ENCODE data around the gene CD6.
A peak's percentile ranks its signal among the peaks of the same experiment; 100 is the strongest.
"Not testable (repeated sequence)": the region's sequence is repeated elsewhere in the genome, so short reads cannot be mapped to it uniquely, and the experiment has no call there.

The CD6 gene

DNA sequence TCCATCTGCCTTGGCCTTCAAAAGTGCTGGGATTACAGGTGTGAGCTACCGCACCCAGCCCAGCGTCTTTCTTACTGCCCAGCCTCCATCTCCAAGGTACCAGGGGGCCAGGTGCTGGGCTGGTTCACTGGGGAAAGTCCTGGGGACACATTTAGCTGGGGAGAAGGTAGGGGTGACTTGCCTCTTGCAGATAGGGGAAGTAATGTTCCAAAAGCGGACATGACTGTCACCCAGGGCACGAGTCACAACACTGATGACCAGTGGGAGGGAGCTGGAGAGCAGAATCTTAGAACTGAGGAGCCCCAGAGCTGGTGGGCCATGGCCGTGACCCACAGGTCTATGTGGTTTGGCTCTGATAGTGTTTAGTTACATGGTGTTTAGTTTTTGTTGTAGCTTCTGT is 17.1 kb upstream of the CD6 start:
- no peak for DNase-seq

DNA sequence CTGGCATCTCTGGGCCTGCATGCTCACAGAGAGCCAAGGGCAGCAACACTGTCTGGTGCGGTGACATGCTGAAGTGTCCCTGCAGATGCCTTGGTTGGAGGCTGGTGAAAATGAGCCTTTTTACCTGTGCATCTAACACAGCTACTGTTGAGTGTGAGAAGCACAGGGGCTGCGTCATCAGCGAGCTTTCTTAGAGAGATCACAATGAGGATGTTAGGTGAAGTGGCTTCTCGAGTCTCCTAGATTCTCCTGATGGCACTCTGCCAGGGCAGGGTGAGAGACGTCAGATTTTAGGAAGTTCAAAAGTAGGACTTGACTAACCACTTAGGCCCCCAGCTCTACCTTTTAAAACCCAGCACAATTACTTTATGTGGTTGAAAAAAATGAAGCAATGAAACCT is 15.9 kb upstream of the CD6 start:
- peak in 1 of 2 experiments; percentile 13 for DNase-seq

DNA sequence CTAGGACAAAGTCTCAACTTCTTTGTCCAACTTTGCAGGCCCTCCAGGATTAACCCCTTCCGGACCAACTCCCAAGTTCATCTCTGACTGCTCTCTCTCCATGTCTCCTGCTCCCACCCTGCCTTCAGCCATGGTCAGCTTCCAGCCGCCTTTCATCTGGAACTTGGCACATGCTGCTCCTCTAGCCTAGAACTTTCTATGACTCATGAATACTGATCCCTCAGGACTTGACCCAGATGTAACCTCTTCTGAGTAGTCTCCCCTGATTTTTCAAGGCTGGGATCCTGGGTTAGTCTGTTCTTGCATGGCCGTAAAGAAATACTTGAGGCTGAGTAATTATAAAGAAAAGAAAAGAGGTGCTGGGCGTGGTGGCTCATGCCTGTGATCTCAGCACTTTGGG is 14.3 kb upstream of the CD6 start:
- DNase-seq: no peak

DNA sequence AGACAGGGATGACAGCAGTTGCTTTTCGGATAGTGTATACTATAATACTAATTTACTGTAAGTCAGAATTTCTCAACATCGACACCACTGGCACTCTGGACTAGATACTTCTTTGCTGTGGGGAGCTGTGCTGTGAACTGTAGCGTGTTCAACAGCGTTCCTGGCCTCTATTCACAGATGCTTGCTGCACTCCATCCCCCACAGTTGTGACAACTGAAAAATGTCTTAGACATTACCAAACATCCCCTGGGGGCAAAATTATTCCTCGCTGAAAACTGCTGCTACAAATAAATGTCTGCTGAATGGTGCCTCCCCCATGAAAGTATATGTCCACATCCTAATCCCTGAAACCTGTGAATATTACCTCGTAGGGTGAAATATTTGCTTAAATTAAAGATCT is 12.0 kb upstream of the CD6 start:
- DNase-seq: no peak

DNA sequence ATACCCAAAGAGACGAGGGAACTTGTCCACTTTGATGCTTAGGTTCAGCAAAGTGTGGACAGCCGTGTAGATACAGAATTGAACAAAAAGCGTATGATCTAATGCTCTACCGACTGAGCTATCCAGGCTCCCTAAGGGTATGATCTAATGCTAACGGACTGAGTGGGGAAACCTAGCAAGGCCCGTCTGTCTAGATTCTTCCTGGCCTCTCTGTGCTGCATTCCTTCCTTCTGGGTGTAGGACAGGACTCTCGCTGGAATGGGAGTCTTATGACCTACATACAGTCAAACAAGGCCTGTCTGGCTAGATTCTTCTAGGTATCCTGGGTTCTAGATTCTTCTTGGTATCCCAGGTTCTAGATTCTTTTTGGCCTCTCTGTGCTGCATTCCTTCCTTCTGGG is 11.1 kb upstream of the CD6 start:
- no peak for DNase-seq

DNA sequence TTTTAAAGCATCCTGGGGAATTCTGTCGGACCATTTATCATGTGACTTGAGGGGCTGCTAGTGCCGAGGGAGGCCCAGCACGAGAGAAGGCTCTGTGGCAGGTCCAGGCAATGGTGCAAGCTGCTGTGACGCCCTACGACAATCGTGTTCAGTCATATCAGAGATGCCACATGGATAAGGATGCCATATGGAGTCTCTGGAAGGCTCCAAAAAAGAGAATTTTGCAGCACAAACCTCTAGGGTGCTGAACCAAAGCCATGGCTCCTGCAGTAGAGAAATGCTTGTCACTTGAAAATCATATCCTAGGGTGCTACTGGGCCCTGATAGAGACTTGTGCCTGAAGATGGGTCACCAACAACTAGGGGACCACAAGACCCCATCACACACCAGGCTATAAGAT is 6.7 kb upstream of the CD6 start:
- DNase-seq: peak in 1 of 2 experiments; percentile 25

DNA sequence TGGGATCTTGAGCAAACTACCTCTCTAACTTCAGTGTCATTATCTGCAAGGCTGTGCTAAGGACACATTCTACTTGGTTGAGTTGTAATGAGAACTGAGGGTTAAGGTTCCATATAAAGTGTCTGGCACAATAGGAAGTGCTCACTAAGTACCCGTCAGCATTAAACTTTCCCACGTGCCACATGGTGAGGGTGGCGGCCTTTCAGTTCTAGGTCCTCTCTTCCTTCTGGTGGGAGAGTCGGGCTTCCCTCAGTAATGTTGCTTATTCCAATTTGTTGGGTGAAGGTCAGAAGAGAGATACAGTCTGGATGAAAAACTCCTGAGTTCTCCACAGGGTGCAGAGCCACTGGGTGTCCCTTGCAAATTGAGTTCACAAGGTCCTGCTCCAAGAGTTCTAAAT is 4.6 kb upstream of the CD6 start:
- no peak for DNase-seq

DNA sequence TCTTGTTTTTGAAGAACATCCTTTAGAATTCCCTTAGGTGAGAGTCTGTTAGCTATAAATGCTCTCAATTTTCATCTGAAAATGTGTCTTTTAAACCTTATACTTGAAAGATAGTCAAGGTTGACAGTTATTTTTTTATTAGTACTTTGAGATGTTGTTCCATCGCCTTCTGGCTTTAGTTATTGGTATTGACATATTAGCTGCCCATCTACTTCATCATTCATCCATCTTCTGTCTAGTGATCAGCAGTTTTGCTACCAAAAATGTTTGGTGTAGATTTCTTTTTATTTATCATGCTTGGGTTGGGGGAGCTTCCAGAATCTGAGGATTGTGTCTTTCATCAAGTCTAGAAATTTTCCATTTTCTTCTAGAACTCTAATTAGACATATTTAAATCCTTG is 3.3 kb upstream of the CD6 start:
- no peak for DNase-seq

DNA sequence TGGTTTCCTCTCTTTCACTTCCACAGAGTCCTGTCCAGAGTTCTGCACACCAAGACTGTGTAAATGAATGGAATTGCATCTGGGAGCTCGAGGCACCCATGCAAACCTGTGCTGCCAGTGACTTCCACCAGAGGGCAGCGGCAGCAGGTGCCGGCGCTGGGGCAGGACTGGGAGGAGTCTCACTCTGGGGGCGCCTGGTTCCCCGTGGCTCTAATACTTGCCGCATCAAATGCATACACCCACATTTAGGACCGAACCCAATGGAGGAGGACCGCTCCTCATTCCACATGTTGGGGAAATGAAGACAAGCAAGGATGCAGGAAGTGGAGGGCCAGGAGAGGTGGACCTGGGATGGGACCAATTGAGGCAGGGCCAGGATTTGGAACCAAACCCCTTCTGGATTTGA is 1.1 kb upstream of the CD6 start:
- DNase-seq: peak in 1 of 2 experiments; percentile 33

DNA sequence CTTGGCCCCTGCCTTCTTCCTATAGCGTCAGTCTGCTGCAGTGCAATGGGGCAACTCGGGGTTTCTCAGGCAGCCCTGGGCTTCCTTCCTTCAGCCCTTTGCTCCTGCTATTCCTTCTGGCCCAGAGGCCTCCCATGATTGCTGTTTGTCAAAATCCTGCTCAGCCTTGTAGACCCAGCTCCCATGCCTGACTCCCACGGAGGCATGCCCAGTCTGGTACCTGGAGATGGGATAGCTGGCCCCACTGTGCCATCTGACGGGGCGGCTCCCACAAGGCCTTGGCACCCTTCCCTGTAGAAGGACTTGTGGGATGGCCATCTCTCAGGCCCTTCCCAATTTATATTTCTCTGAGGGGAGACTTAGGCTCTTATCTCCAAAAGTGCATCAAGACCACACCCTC is 590 bp upstream of the CD6 start:
- no peak for DNase-seq

DNA sequence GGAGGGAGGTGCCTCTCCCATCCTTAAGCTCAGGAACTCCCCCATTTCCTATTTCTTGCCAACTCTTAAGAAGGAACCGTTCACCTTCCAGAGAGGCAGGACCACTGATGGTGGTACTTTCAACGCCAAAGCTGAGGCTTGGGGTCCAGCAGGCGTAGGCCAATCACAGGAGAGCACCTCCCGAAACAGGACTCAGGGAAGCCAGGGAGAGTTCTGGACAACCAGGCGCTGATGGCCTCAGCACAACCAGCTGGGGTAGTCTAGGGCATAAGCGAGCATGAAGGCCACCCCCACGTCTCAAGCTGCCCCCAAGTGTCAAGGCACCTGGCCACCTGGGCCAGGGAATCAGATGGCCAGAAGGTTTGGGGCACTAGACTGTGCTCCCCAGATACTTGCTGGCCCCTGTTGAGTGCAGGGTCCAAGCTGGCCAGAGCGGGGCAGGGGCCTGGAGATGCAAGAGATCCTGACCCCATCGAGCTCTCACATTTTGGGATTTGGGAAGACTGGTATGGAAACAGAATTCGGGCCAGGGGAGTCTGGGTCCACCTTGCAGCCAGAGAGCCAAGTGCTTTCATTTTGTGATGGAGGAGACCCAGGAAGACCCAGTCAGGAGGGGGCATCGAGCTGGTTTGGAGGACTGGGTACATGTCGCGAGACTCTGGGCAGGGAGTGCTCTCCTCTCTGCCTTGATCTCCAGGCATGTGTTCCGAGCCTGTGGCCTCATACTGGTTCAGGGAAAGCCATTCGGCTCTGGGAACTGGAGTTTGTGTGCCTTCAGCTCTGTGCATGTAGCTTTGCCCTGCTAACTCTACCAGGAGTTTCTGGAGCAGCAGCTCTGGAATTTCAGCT is 926 bp downstream of the CD6 start:
- DNase-seq: no peak

DNA sequence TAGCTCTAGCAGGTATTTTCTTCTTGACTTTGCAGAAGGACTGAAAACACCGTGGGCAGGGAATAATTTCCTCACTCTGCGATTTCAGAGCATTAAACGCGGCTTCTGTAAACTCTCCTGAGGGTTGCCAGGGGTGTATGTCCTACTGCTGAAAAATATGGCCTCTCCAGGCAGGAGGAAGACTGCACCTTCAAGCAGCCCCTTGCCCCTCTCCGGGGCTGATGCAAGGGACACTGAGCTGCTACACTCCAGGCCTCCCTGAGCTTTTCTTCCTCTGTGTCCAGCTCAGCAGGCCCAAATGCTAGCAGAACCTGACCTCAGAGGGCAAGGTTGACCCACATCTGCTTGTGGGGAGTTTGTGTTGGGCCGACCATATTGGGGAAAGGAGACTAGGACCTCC is 2.2 kb downstream of the CD6 start:
- no peak for DNase-seq

DNA sequence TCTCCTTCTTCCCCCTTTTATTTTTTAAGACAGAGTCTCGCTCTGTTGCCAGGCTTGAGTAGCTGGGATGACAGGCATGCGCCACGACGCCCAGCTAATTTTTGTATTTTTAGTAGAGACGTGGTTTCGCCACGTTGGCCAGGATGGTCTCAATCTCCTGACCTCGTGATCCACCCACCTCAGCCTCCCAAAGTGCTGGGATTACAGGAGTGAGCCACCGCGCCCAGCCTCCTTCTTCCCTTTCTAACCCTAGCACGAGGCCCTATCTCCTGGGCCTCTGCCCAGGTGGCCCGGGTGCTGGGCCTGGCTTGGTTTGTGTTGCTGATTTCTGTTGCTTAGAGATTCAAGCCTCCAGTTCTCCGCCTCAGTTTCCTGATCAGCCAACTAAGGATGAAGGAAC is 2.8 kb downstream of the CD6 start:
- DNase-seq: not testable (repeated sequence)

DNA sequence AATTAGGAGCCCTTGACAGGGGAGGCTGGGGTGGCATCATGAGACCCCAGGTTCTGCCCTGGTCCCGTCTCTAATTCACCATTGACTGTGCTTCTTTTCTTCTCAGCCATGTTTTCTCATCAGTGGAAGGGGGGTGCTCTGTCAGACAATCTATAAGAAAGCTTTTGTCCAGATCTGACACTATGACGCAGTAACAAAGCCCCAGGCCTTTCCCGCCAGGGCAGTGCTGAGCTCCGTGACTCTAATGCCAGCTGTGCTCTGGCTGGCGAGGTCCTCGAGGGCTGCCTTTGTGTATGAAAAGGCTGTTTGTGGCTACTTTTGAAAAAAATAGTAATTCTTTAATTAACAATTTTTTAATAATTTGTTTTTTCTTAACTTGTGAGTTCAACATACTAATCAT is 3.2 kb downstream of the CD6 start:
- no peak for DNase-seq

DNA sequence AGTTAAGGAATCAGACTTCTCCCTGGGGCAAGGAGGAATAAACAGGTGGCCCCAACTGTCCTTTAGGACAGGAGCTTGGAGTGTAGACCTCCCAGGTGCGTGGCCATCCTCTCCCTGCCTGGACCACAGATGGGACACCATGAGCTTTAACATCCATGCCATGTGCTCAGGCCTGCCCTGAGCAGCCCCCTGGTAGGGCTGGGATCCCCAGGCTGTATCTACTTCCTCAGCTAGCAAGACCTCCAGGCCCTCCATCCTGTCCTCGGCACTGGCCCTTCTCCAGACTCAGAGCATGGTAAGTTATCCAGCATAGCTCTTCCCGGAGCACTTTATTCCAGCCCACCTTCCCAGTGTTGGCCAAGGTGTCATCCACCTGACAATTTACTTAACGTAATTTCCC is 5.7 kb downstream of the CD6 start:
- no peak for DNase-seq

DNA sequence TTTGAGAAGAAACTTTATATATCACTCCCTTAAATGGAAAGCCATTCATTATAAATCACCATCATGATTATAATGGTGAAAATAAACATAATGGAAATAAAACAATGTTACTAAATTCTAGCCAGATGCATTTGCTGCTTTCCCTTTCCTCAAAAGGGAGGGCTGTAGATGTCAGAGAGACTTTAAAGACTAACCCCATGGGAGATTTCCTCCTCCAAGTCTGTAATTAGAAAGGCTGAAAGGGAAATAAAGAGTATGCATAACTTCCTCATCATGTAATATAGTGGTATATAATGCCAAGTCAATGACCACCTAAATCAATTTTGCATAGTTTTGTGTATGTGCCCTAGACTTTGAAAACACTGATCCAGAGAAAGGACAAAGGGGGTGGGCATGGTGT is 6.4 kb downstream of the CD6 start:
- DNase-seq: no peak

DNA sequence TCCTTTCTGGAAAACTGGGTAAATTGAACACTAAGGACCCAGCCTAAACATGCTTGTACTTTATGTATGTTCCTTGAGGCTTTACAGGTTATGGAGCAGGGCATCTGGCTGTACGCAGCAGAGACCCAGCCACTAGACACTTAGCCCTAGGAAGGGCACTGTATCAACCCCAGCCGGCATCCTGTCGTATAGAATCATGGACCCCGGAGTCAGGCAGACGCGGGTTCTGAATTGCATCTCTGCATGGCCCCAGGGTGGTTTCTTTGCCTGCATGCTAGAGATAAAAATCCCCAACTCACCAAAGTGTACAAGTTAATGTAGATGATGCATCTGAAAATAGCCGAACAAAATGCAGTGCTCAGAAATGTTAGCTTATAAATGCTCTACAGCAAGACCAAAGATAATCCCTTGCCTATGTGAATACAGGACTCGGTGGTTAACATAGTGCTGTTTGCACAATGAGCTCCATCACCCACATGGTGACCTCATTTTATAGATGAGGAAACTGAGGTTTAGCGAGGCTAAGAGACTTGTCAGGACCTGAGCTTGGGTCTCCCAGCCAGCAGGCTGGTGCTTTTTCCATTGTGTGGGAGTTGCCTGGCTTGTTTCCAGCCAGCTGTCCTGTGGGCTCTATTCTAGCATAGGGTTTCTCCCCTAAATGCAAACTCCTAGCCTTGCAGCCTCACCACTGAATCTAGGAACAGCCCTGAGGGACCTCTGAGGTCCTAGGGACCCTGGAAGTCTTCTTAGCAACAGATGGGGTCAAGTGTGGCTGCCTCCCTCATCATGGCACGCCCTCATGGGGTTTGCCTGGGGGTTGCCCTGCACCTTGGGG is 7.3 kb downstream of the CD6 start:
- peak in 1 of 2 experiments; percentile 14 for DNase-seq

DNA sequence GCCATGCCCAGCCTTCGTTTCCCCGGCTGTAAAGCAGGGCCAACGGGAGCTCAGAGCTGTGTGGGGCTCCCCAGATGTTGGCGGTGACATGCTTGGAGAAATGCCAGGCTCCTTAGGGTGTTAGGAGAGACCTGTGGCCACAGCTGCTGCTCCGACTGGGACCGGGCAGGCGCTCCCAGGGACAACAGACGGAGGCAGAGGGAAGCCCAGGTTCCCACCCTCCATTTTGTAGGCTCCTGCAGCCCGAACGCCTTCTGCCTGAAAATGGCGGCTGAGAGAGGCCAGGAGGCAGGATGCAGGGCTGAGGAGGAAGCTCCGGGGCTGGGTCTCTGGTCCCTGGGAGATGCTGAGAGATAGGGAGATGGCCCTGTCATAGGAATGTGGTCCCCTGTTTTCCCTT is 10.0 kb downstream of the CD6 start:
- no peak for DNase-seq

DNA sequence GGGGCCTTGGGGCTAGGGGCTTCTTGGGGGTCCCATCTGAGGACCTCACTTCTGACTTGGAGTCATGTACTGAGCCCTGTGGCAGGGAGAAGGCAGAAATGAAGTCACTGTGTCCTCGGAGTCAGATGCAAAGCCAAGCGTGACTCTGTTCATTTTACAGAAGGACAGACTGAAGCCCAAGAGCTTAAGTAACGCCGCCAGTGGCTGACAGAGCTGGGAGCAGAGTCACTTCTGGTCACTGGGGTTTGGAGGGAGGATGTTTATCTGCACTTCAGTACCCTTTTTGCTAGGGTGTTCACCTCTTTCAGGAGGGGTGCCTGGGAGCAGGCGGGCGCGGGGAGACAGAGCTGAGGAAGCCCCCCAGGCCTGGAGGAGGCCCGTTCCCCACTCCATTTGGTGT is 10.7 kb downstream of the CD6 start:
- no peak for DNase-seq

DNA sequence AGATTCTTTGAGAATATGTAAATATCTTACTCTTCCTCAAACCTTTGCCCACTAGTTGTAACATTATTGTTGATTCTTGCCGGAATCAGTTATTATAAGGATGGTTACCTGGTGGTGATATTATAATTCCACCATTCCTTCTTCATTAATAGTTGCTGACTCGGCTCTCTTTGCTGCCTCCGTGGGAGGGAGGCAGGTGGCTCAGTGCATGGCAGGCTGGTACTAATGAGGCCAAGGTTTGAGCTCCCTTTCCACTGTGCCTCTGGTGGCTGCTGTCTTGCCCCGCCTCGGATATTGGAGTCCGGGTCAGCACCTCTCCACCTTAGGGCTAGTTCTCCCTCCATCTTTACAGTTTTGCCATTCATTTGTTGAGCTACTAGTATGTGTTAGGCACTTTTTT is 12.7 kb downstream of the CD6 start:
- no peak for DNase-seq

DNA sequence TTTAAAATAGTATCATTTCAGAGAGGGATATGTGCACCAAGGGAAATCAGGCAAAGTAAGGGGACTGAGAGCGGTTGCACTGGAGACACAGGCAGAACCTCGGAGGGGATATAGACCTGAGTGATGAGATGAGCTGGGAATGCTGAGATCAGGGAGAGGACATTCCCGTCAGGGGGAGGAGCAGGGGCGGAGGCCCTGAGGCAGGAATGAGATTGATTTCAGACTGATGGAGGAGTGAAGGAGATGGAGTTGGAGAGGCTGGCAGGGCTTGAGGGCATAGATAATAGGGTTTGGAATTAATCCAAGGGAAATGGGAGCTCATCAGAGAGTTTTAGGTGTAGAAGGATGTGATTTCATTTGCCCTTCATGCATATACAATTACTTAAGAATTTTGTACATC is 13.2 kb downstream of the CD6 start:
- DNase-seq: no peak

DNA sequence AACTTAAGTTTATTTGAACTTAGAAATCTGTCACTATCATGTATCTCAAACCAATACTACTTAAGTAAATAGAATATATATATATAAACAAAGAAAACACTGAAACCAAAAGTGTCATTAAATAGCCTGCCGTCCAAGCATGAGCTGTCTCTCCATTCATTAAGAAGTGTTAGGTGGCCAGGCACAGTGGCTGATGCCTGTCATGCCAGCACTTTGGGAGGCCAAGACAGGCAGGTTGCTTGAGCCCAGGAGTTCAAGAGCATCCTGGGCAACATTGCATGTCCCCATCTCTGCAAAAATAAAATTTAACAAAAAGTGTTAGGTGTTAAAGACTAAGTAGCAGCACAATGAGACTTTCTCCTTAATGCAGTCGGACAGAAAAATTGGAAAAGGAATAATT is 14.0 kb downstream of the CD6 start:
- no peak for DNase-seq

DNA sequence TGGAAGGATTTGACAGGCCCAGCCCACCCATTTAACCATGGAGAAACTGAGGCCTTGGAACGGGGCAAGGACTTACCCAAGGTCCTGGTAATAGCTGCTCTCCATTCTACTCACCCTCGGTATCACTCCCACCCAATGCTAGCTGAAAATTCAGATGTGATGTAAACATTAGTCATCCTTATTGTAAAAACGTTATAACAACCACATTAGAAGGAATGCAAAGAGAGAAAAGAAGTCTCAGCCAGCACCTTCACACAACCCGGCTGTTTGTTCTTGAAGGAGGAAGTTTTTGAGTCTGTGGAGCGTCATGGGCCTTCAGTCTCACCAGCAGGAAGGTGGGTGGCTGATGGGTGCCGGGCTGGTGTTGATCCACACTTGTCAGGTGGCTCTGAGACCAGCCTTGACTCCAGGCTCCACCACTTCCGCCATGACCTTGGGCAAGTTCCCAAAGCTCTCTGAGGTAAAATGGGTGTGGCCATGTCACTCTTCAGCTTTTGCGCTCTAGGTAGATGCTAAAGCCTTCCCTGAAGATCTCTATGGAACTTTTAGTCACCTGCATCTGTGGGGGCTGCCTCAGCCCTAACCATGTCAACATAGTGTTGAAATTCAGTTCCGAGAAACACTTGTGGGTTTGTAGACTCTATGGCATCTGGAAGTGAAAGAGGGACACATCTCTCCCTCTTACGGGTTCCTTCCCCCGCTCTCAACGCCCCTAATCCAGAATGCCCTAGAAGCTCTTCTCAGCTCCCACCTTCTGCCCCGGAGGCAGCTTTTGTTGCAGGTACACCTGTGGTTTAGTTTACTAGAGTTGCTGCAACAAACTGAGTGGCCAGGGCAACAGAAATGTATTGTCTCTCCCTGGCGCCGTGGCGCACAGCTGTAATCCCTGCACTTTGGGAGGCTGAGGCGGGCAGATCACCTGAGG is 14.8 kb downstream of the CD6 start:
- DNase-seq: no peak

Measured in NCI-H524 (cell line).